ENCODE data around the gene NCCRP1. TPM values are rescaled to one million over a fixed set of nuclear protein-coding genes. Genes with fewer than 3 reads are reported as not detected.
"Not testable (repeated sequence)": the region's sequence is repeated elsewhere in the genome, so short reads cannot be mapped to it uniquely, and the experiment has no call there.

NCCRP1 gene
- total and polyA plus RNA-seq, 4 donors = not detected

- no peak for DNase-seq (ENCODE audit: low spot score)
- TF ChIP-seq YY1 (IDR thresholded peaks at IDR 0.05) (no peak), REST (IDR thresholded peaks at IDR 0.05) (no peak), NR2F2 (IDR thresholded peaks at IDR 0.05) (no peak)
- Histone ChIP-seq H3K9ac (ENCODE audit: low read depth in 1 of 2, low read length in 2 of 2) (no peak overlapping the region), H3K4me1 (ENCODE audit: control insufficient read depth in 4 of 4, insufficient read depth in 4 of 4, low read length in 3 of 4) (peaks cover 0 to 2% (median 0%) of the 10 kb centered on the region in 4 donors), H3K27ac (ENCODE audit: low read depth in 1 of 2, low read length in 2 of 2) (no peak overlapping the region), H3K9me3 (ENCODE audit: control insufficient read depth in 4 of 4, low read length in 3 of 4) (no peaks in the 10 kb centered on the region), H3K36me3 (ENCODE audit: control insufficient read depth in 4 of 4, insufficient read depth in 3 of 4, low read depth in 1 of 4, low read length in 3 of 4) (no peaks in the 10 kb centered on the region), H3K4me3 (ENCODE audit: low read depth in 1 of 3, low read length in 3 of 3) (peak overlapping the region in 1 of 3 donors; percentile 8), H3K27me3 (ENCODE audit: control insufficient read depth in 4 of 4, insufficient read depth in 4 of 4, low read length in 3 of 4) (no peaks in the 10 kb centered on the region)
- 90% methylated on average over 6 of the region's 6 CpGs for WGBS
Measured at GRCh38 chr19:39238209-39238608, 41.4 kb downstream of the NCCRP1 start.

GRCh38 chr19:39238944-39239343 lies 42.2 kb downstream of the NCCRP1 start:
- Histone ChIP-seq H3K4me1 (ENCODE audit: control insufficient read depth in 4 of 4, insufficient read depth in 4 of 4, low read length in 3 of 4) (peaks cover 0 to 2% (median 0%) of the 10 kb centered on the region in 4 donors), H3K4me3 (ENCODE audit: low read depth in 1 of 3, low read length in 3 of 3) (no peak overlapping the region), H3K36me3 (ENCODE audit: control insufficient read depth in 4 of 4, insufficient read depth in 3 of 4, low read depth in 1 of 4, low read length in 3 of 4) (no peaks in the 10 kb centered on the region), H3K27ac (ENCODE audit: low read depth in 1 of 2, low read length in 2 of 2) (no peak overlapping the region), H3K9me3 (ENCODE audit: control insufficient read depth in 4 of 4, low read length in 3 of 4) (no peaks in the 10 kb centered on the region), H3K9ac (ENCODE audit: low read depth in 1 of 2, low read length in 2 of 2) (no peak overlapping the region), H3K27me3 (ENCODE audit: control insufficient read depth in 4 of 4, insufficient read depth in 4 of 4, low read length in 3 of 4) (no peaks in the 10 kb centered on the region)
- DNase-seq (ENCODE audit: low spot score) = no peak
- TF ChIP-seq NR2F2 (IDR thresholded peaks at IDR 0.05) = no peak
- TF ChIP-seq ATF3 (IDR thresholded peaks at IDR 0.05) = no peak
- no peak for TF ChIP-seq JUND (IDR thresholded peaks at IDR 0.05)
- TF ChIP-seq CTCF (IDR thresholded peaks at IDR 0.05; ENCODE audit: low read depth, low read length, missing input control) = no peak
- TF ChIP-seq RXRA (IDR thresholded peaks at IDR 0.05) = no peak
- TF ChIP-seq HNF4A (conservative IDR thresholded peaks at IDR 0.05) = no peak
- TF ChIP-seq MAX (IDR thresholded peaks at IDR 0.05) = no peak
- 93% methylated on average over 6 of the region's 6 CpGs for WGBS

- H3K4me1 ChIP-seq (ENCODE audit: control insufficient read depth in 4 of 4, insufficient read depth in 4 of 4, low read length in 3 of 4) = peaks cover 0 to 2% (median 0%) of the 10 kb centered on the region in 4 donors
Measured at GRCh38 chr19:39240421-39240820, 43.7 kb downstream of the NCCRP1 start.

GRCh38 chr19:39243741-39244140 lies 47.0 kb downstream of the NCCRP1 start:
- not testable (repeated sequence) for H3K9ac ChIP-seq (ENCODE audit: low read depth in 1 of 2, low read length in 2 of 2); H3K27me3 ChIP-seq (ENCODE audit: control insufficient read depth in 4 of 4, insufficient read depth in 4 of 4, low read length in 3 of 4); H3K36me3 ChIP-seq (ENCODE audit: control insufficient read depth in 4 of 4, insufficient read depth in 3 of 4, low read depth in 1 of 4, low read length in 3 of 4); H3K27ac ChIP-seq (ENCODE audit: low read depth in 1 of 2, low read length in 2 of 2); H3K9me3 ChIP-seq (ENCODE audit: control insufficient read depth in 4 of 4, low read length in 3 of 4); H3K4me3 ChIP-seq (ENCODE audit: low read depth in 1 of 3, low read length in 3 of 3); DNase-seq (ENCODE audit: low spot score)
- 69% methylated on average over 13 of the region's 13 CpGs for WGBS
- H3K4me1 ChIP-seq (ENCODE audit: control insufficient read depth in 4 of 4, insufficient read depth in 4 of 4, low read length in 3 of 4) = peaks cover 2 to 13% (median 8%) of the 10 kb centered on the region in 4 donors

More at GRCh38 chr19:39240421-39240820, 43.7 kb downstream of the NCCRP1 start:
- Histone ChIP-seq H3K9ac (ENCODE audit: low read depth in 1 of 2, low read length in 2 of 2) (no peak overlapping the region), H3K27ac (ENCODE audit: low read depth in 1 of 2, low read length in 2 of 2) (no peak overlapping the region), H3K9me3 (ENCODE audit: control insufficient read depth in 4 of 4, low read length in 3 of 4) (no peaks in the 10 kb centered on the region), H3K27me3 (ENCODE audit: control insufficient read depth in 4 of 4, insufficient read depth in 4 of 4, low read length in 3 of 4) (no peaks in the 10 kb centered on the region), H3K36me3 (ENCODE audit: control insufficient read depth in 4 of 4, insufficient read depth in 3 of 4, low read depth in 1 of 4, low read length in 3 of 4) (no peaks in the 10 kb centered on the region), H3K4me3 (ENCODE audit: low read depth in 1 of 3, low read length in 3 of 3) (no peak overlapping the region)
- 95% methylated on average over 7 of the region's 7 CpGs for WGBS
- TF ChIP-seq ATF3 (IDR thresholded peaks at IDR 0.05) = no peak
- no peak for TF ChIP-seq EGR1 (IDR thresholded peaks at IDR 0.05; ENCODE audit: low read depth in 2 of 2)
- no peak for TF ChIP-seq SP1 (IDR thresholded peaks at IDR 0.05)
- TF ChIP-seq HNF4G (IDR thresholded peaks at IDR 0.05) = no peak
- TF ChIP-seq FOXA1 (IDR thresholded peaks at IDR 0.05) = no peak
- no peak for TF ChIP-seq GABPA (IDR thresholded peaks at IDR 0.05 in 1 of 2, conservative IDR thresholded peaks at IDR 0.05 in 1 of 2)
- DNase-seq (ENCODE audit: low spot score) = no peak

All from liver (tissue), 9 donors.